SKM-1 treated with dmso at 0.1 percent for 144 hours (cell line): ENCODE results near the gene ELP5.

Source experiments
- DNase-seq: peaks from one replicate; lab custom pipeline; 2025; ENCODE audit not compliant: unreplicated experiment; lab: John Stamatoyannopoulos, UW

Gene ELP5

GRCh38 chr17:7308625-7309433 is 56.8 kb downstream of the ELP5 start:
- peak; percentile 32 for DNase-seq
